Measurements from ENCODE around the gene XPO4.

The XPO4 gene

DNA sequence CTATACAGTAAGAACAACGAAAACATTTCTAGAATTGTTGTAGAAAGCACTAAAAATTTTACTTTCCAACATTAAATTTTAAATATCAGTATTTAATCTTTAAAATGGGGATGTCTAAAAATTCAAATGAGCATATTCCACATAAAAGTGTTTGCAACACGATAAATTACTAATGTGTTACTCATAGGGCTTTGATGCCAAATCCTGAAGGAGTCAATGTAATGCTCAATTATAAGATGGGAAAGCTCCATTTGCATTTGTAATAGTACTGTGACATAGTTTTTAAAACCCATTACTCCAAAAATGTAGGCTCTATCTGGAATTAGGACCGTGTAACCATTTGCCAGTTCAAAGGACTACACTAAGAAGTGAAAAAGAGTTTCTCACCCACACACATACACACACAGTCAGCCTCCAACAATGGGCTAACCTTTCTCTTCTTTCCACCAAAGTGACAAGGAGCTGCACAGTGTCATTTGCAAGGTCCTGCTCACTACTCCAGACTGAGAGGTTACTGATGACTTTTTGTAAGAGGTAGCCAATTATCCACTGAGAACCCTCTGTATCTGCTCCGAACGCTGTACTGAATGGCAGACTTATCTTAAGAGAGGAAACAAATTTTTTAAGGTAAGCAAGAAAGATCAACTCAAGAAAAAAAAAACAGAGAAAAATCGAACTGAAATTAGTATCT lies 102.7 kb downstream of the XPO4 start:
- TF ChIP-seq, protein P1, sequence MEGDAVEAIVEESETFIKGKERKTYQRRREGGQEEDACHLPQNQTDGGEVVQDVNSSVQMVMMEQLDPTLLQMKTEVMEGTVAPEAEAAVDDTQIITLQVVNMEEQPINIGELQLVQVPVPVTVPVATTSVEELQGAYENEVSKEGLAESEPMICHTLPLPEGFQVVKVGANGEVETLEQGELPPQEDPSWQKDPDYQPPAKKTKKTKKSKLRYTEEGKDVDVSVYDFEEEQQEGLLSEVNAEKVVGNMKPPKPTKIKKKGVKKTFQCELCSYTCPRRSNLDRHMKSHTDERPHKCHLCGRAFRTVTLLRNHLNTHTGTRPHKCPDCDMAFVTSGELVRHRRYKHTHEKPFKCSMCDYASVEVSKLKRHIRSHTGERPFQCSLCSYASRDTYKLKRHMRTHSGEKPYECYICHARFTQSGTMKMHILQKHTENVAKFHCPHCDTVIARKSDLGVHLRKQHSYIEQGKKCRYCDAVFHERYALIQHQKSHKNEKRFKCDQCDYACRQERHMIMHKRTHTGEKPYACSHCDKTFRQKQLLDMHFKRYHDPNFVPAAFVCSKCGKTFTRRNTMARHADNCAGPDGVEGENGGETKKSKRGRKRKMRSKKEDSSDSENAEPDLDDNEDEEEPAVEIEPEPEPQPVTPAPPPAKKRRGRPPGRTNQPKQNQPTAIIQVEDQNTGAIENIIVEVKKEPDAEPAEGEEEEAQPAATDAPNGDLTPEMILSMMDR (IDR thresholded peaks at IDR 0.05): no peak

DNA sequence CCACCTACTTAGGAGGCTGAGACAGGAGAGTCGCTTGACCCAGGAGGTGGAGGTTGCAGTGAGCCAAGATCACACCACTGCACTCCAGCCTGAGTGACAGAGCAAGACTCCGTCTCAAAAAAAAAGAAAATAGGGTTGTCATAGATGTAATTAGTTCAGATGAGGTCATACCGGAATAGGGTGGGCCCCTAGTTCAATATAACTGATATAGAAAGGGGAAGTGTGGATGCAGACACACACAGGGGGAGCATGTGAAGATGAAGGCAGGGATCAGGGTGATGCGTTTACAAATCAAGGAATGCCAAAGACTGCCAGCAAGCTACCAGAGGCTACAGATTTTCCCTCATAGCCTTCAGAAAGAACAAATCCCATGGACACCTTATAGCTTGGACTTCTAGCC lies 104.5 kb downstream of the XPO4 start:
- TF ChIP-seq, protein P1 (IDR thresholded peaks at IDR 0.05): no peak

DNA sequence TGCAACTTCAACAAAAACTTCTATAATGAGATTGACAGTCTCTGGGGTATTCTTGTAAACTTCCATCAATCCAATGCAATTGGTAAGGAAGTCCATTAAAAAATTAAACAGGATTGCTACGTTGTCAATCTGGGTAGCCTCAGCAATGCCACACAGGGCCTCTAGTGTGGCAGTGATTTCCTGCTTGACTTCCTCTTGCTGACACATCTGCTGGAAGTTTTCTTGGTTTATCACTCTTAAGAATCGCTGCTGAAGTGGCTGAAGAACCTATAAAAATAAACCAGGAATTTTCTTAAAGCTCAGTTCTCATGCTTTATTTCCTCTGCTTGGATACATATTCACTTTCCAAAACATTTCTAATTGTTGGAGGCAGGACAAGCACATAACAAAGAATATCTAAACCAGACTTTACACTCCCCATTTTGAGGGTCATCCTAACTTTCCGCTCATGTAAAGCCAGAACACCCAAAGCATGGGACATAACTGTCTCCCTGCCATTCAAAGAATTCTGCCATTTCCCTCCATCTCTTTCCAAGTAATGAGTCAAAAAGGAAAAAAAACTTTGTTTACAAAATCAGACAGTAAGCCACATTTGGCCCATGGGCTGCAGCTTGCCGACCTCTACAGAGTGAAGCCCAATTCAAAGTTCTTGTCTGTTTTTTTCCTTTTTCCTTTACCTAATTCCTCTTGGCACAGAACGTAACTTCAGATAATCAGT lies 105.6 kb downstream of the XPO4 start:
- TF ChIP-seq, protein P1 (IDR thresholded peaks at IDR 0.05): no peak

DNA sequence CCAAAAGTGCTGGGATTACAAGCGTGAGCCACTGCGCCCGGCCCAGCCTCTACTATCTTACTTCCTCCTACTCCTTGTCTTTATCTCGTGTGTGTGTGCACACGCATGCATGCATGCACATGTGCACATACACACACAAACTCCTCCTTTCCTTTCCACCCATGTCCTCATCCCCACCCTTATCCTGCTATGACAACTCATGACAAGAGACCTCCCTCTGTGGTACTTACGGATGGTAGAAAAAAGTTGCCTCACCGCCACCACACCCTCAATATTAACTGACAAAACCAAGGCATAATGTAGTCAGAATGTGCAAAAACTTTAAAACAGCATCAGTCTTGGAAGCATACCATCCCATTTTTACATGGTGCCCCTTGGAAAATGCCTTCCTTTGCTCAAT lies 112.9 kb downstream of the XPO4 start:
- TF ChIP-seq, protein P1 (IDR thresholded peaks at IDR 0.05): no peak

DNA sequence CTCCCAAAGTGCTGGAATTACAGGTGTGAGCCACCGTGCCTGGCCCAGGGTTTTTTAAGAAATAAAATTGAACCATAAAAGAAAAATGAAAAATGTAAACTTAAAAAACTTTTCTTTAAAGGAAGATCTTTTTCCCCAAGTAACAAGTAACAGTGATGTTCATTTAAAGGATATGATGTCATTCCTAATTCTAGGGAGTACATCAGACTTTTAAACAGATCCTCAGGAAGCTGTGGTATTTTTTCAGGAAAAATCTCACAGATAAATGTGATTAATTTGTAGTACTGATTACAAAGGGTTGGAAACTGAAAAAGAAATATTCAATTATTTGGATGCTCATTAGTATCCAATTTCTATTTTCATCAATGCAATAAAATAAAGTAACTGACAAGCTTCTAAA lies 114.2 kb downstream of the XPO4 start:
- TF ChIP-seq, protein P1 (IDR thresholded peaks at IDR 0.05): no peak

- TF ChIP-seq, protein P1 (IDR thresholded peaks at IDR 0.05): no peak
Observed at GRCh38 chr13:20787180-20787579, 115.4 kb downstream of the XPO4 start.

DNA sequence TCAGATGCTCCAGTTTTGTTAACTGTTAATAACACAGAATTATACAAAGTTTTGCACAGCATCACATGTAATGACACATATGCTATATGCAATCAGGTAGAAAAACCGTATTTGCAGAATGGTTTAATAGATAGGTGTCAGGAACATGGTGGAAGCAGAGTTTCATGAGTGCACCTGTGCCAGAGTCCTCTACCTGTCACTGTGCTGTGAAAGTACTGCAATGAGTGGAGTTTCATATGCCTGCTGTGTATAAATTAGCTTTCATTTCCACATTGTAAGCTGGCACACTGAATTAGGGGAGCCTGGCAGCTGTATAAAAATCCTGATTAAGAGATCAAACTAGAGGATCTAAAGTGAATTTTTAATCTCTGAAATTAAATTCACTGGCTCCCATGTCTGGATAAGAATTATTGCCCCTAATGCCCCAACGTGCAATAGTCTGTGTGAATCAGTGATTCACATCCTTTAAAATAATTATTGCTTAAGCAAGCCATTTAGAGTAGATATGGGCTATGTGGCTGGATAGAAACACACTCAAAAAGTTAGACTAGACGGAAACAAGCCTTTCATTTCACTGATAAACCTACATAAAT lies 120.3 kb downstream of the XPO4 start:
- TF ChIP-seq, protein P1 (IDR thresholded peaks at IDR 0.05): no peak
